Activated CD4-positive, alpha-beta T cell treated with anti-CD3 and anti-CD28 coated beads, Interleukin-2, amount 50 U/mL, for 4 hours (primary cell): ENCODE measurements around the gene PGBD5.
"Not testable (repeated sequence)": the region's sequence is repeated elsewhere in the genome, so short reads cannot be mapped to it uniquely, and the experiment has no call there.

ENCODE experiments used
- DNase-seq, 2 experiments: peaks; one replicate each; pipeline ENCODE4 v3.0.0-alpha.2; 2020

Gene PGBD5

GRCh38 chr1:230426246-230427093 lies at the start of gene PGBD5:
PGBD5 (minus strand) TSS chr1:230426332; CDS start chr1:230425928, 404 bp downstream.
- DNase-seq, result peak; percentile 6 to 27

GRCh38 chr1:230474924-230475323 lies 48.8 kb upstream of the PGBD5 start:
- not testable (repeated sequence) for DNase-seq

- DNase-seq, result not testable (repeated sequence)
Measured at GRCh38 chr1:230470750-230471149, 44.6 kb upstream of the PGBD5 start.

GRCh38 chr1:230469271-230469670 lies 43.1 kb upstream of the PGBD5 start:
- DNase-seq, result no peak

GRCh38 chr1:230465691-230466090 lies 39.6 kb upstream of the PGBD5 start:
- no peak for DNase-seq

GRCh38 chr1:230464671-230465070 lies 38.5 kb upstream of the PGBD5 start:
- DNase-seq, result no peak

GRCh38 chr1:230463760-230464159 lies 37.6 kb upstream of the PGBD5 start:
- no peak for DNase-seq

- DNase-seq, result no peak
Measured at GRCh38 chr1:230463326-230463725, 37.2 kb upstream of the PGBD5 start.

GRCh38 chr1:230459465-230459864 lies 33.3 kb upstream of the PGBD5 start:
- no peak for DNase-seq

GRCh38 chr1:230458509-230458908 lies 32.4 kb upstream of the PGBD5 start:
- no peak for DNase-seq

GRCh38 chr1:230456478-230456877 lies 30.3 kb upstream of the PGBD5 start:
- DNase-seq, result no peak

GRCh38 chr1:230455291-230455690 lies 29.2 kb upstream of the PGBD5 start:
- DNase-seq, result no peak

- no peak for DNase-seq
Measured at GRCh38 chr1:230453377-230453776, 27.2 kb upstream of the PGBD5 start.

- DNase-seq, result no peak
Measured at GRCh38 chr1:230441183-230442029, 15.3 kb upstream of the PGBD5 start.

GRCh38 chr1:230435108-230435507 lies 9.0 kb upstream of the PGBD5 start:
- no peak for DNase-seq

- no peak for DNase-seq
Measured at GRCh38 chr1:230431527-230431926, 5.4 kb upstream of the PGBD5 start.

GRCh38 chr1:230430499-230430898 lies 4.4 kb upstream of the PGBD5 start:
- DNase-seq, result no peak

- DNase-seq, result no peak
Measured at GRCh38 chr1:230429067-230429735, 3.1 kb upstream of the PGBD5 start.

- no peak for DNase-seq
Measured at GRCh38 chr1:230427981-230428380, 1.8 kb upstream of the PGBD5 start.

GRCh38 chr1:230427094-230427876 lies 1.2 kb upstream of the PGBD5 start:
- DNase-seq, result no peak

GRCh38 chr1:230425252-230426091 lies 660 bp downstream of the PGBD5 start:
- DNase-seq, result no peak
